Measurements from ENCODE around the gene REPIN1.

The REPIN1 gene

DNA sequence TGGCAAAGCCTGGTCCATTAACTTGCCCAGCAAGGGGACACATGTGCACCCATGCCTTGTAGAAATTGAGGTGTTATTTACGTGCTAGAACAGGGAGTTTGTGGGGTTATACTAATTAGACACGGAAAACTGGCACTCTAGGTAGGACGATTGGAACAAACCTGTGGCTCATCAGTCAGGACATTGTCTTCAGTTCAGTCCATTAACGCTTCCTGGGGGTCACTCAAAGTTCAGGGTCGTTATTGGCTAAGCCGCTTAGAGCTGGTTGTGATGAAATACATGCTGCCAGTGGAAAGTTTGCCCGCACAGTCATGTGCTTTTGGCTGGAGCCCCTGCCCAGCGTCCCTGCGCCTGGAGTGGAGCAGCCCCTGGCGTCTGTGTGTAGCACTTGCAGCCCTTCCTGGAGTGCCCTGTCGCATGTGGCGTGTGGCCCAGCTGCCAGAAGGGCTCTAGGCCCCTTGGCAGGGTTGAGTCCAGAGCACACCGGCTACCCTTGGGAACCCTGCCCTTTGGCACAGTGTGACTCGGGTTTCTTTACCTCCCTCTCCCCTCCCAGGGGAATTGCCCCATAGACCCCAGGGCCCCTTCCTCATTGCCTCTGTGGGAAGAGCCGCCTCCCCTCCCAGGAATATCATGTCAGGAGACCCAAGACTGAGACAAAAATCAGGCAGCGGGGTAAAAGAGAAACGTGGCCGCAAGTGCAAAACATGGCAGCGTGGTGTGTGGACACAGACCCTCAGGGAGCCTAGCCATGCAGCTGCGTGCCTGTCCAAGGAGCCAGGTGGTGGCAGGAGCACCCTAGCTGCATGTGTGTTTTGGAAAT lies 20.3 kb downstream of the REPIN1 start:
- peak; percentile 48 to 82 for DNase-seq
- Histone ChIP-seq H3K4me1 (peaks cover 0 to 13% (median 3%) of the 10 kb centered on the region in 4 donors), H3K27ac (no peak overlapping the region), H3K4me3 (no peak overlapping the region), H3K9me3 (no peaks in the 10 kb centered on the region), H3K36me3 (peaks cover 0 to 9% (median 5%) of the 10 kb centered on the region in 3 donors), H3K27me3 (no peaks in the 10 kb centered on the region)
- intact Hi-C loops (cut with DNase I; ENCODE audit: low total_unique reads): no loop called here
- TF ChIP-seq, protein P1, sequence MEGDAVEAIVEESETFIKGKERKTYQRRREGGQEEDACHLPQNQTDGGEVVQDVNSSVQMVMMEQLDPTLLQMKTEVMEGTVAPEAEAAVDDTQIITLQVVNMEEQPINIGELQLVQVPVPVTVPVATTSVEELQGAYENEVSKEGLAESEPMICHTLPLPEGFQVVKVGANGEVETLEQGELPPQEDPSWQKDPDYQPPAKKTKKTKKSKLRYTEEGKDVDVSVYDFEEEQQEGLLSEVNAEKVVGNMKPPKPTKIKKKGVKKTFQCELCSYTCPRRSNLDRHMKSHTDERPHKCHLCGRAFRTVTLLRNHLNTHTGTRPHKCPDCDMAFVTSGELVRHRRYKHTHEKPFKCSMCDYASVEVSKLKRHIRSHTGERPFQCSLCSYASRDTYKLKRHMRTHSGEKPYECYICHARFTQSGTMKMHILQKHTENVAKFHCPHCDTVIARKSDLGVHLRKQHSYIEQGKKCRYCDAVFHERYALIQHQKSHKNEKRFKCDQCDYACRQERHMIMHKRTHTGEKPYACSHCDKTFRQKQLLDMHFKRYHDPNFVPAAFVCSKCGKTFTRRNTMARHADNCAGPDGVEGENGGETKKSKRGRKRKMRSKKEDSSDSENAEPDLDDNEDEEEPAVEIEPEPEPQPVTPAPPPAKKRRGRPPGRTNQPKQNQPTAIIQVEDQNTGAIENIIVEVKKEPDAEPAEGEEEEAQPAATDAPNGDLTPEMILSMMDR (IDR thresholded peaks at IDR 0.05): peak; percentile 74 to 78

DNA sequence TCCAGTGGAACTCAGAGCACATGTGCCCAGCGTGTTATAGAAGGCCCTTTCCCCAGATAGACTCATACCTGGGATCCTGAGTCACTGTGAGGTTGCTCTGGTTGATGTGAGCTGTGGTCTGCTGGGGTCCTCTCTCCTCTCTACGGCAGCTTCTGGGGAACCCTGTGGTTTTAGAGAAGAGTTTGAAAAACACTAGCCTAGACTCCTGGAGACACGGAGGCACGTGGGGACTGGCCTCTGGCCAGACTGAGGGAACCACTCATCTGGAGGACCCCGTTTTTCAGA lies 20.9 kb downstream of the REPIN1 start:
- intact Hi-C loops (cut with DNase I; ENCODE audit: low total_unique reads): no loop called here
- Histone ChIP-seq H3K27me3 (no peaks in the 10 kb centered on the region), H3K36me3 (peaks cover 0 to 9% (median 5%) of the 10 kb centered on the region in 3 donors), H3K4me1 (peaks cover 0 to 12% (median 3%) of the 10 kb centered on the region in 4 donors), H3K4me3 (no peak overlapping the region), H3K9me3 (no peaks in the 10 kb centered on the region), H3K27ac (no peak overlapping the region)
- TF ChIP-seq, protein P1 (IDR thresholded peaks at IDR 0.05): no peak
- DNase-seq: no peak

DNA sequence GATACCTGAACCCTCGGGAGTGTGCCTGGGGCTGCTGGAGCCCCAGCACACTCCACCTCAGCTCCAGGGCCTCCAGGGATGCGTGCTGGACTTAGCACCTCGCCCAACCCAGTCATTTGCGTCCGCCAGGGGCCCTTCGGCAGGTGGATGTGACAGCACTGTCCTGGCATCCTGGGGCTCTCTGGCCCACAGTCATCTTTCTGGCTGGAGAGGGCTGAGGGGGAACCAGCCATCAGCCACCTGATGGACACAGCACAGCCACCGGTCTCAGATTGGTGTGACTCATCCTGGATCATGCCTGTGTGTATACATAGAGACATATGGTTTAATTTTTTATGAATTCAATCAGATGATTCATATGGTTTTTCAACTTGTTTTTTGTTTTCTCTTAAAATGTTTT lies 21.6 kb downstream of the REPIN1 start:
- no peak overlapping the region for H3K27ac ChIP-seq
- intact Hi-C loops (cut with DNase I; ENCODE audit: low total_unique reads): no loop called here
- H3K9me3 ChIP-seq: no peaks in the 10 kb centered on the region
- peaks cover 0 to 10% (median 3%) of the 10 kb centered on the region in 4 donors for H3K4me1 ChIP-seq
- TF ChIP-seq, protein P1 (IDR thresholded peaks at IDR 0.05): no peak
- DNase-seq: no peak
- H3K36me3 ChIP-seq: peaks cover 0 to 9% (median 5%) of the 10 kb centered on the region in 3 donors
- no peak overlapping the region for H3K4me3 ChIP-seq
- H3K27me3 ChIP-seq: no peaks in the 10 kb centered on the region

DNA sequence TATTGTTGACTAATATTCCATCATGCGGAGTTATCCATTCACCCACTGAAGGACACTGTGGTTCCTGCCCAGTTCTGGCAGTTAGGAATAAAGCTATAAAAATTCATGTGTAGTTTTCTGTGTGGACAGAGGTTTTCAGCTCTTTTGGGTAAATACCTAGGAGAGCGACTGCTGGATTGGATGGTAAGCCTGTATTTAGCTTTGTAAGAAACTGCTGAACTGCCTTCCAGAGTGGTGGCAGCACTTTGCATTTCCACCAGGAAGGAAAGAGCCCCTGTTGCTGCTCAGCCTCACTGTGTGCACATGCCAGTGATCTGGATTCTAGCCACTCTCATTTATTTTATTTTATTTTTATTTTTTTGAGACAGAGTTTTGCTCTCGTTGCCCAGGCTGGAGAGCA lies 24.7 kb downstream of the REPIN1 start:
- DNase-seq: no peak
- Histone ChIP-seq H3K27ac (no peak overlapping the region), H3K9me3 (no peaks in the 10 kb centered on the region), H3K36me3 (peaks cover 3 to 35% (median 19%) of the 10 kb centered on the region in 3 donors), H3K4me3 (no peak overlapping the region), H3K27me3 (no peaks in the 10 kb centered on the region), H3K4me1 (peaks cover 0 to 8% (median 3%) of the 10 kb centered on the region in 4 donors)
- TF ChIP-seq, protein P1 (IDR thresholded peaks at IDR 0.05): no peak
- intact Hi-C loops (cut with DNase I; ENCODE audit: low total_unique reads): no loop called here

DNA sequence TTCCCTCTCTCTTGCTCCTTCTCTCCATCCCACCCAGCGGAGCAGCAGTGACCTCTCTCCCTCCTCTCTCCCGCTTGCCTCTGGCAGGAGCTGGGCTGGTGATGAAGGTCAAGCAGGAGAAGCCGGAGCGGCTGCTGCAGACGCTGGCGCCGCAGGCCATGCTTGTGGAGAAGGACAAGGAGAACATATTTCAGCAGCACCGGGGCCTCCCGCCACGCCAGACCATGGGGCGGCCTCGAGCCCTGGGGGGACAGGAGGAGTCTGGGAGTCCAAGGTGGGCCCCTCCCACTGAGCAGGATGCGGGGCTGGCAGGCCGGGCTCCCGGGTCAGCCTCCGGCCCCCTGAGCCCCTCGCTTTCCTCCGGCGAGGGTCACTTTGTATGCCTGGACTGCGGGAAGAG lies 27.8 kb downstream of the REPIN1 start:
- peaks cover 3 to 33% (median 14%) of the 10 kb centered on the region in 3 donors for H3K36me3 ChIP-seq
- H3K9me3 ChIP-seq: no peaks in the 10 kb centered on the region
- no peak for DNase-seq
- intact Hi-C loops (cut with DNase I; ENCODE audit: low total_unique reads): no loop called here
- H3K4me3 ChIP-seq: no peak overlapping the region
- H3K27ac ChIP-seq: no peak overlapping the region
- no peaks in the 10 kb centered on the region for H3K27me3 ChIP-seq
- TF ChIP-seq, protein P1 (IDR thresholded peaks at IDR 0.05): no peak
- H3K4me1 ChIP-seq: no peaks in the 10 kb centered on the region
